Measurements from ENCODE around the gene MRPL24. TPM values are rescaled to one million over a fixed set of nuclear protein-coding genes. Genes with fewer than 3 reads are reported as not detected.

Gene MRPL24
- total and polyA plus RNA-seq, 9 of the 15 experiments (the other 6 are each of a cell fraction or from before 2014, with no cell fraction given), result 74.3 to 267 (median 113) TPM

DNA sequence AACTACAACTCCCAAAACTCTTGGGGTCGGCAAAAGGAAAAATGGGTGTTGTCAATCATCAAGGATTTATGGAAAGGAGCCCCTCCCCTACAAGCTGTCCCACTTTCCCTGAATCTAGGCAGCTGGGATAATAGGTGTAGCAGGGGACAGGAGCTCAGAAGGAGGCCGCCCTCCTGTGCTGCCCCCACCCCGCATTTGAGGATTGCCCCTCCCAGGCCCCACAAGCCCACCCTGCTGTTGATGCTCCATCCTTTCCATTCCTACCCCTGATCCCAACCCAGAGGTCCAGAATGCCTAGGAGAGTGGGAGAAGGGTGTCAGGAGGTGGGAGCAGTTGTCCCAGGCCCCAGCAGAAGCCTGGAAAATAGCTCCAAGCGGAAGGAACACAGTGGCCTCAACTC is 1.9 kb upstream of the MRPL24 start:
- Histone ChIP-seq H3K4me1 (replicated peaks in 1 of 2; ENCODE audit: control insufficient read depth in 2 of 2, insufficient read depth in 2 of 2, low read length in 2 of 2) (peaks cover 36 to 44% of the 10 kb centered on the region in 2 experiments), H3K4me3 (no peak overlapping the region), H3K79me2 (ENCODE audit: control insufficient read depth, insufficient read depth, low read length) (peaks cover 62% of the 10 kb centered on the region), H2AFZ (ENCODE audit: low read depth, low read length) (no peak overlapping the region), H3K4me2 (ENCODE audit: insufficient read depth, low read length) (no peak overlapping the region; the same call in 1 of the 2 replicates), H3K36me3 (ENCODE audit: control insufficient read depth, insufficient read depth, low read length) (peaks cover 72% of the 10 kb centered on the region), H3K27ac (ENCODE audit: extremely low read depth, low read depth, low read length) (peak overlapping the region; percentile 82; the same call in 2 of the 3 replicates), H4K20me1 (replicated peaks; ENCODE audit: control insufficient read depth, insufficient read depth, low read length) (peaks cover 20% of the 10 kb centered on the region), H3K9ac (ENCODE audit: insufficient read depth in 1 of 2, low read depth in 2 of 2, low read length in 2 of 2) (no peak overlapping the region; a peak in 1 of 4 replicates), H3K27me3 (ENCODE audit: control insufficient read depth in 2 of 2, insufficient read depth in 2 of 2, low read length in 2 of 2) (no peaks in the 10 kb centered on the region), H3K9me1 (ENCODE audit: control insufficient read depth, insufficient read depth, low read length) (no peaks in the 10 kb centered on the region), H3K9me3 (replicated peaks; ENCODE audit: control insufficient read depth, insufficient read depth, low read depth, low read length) (no peaks in the 10 kb centered on the region)
- no peak for ATAC-seq
- in situ Hi-C loops (cut with MboI) (loop anchor here (25.0 kb wide), 1 partner anchor 1430 kb away; the partner anchor contains the start of genes FDPS, PKLR and RUSC1), intact Hi-C loops (cut with micrococcal nuclease) (no loop called here)
- DNase-seq (ENCODE audit: extremely low read depth in 1 of 4, low spot score in 3 of 4), result no peak
- POLR2A ChIA-PET, result interaction anchor here (0.5 to 3.1 kb wide), 6 partner anchors 9 to 1207 kb away, joined by 3 to 49 read pairs (median 3); partner anchors contain the start of genes HDGF, ISG20L2 and METTL25B
- CTCF ChIA-PET (ENCODE audit: low intra/inter-chr PET ratio), result no interaction called here
- WGBS (ENCODE audit: insufficient coverage, low coverage, missing lambda C conversion rate), result 89% methylated on average over 4 of the region's 4 CpGs
- TF ChIP-seq, protein P1, sequence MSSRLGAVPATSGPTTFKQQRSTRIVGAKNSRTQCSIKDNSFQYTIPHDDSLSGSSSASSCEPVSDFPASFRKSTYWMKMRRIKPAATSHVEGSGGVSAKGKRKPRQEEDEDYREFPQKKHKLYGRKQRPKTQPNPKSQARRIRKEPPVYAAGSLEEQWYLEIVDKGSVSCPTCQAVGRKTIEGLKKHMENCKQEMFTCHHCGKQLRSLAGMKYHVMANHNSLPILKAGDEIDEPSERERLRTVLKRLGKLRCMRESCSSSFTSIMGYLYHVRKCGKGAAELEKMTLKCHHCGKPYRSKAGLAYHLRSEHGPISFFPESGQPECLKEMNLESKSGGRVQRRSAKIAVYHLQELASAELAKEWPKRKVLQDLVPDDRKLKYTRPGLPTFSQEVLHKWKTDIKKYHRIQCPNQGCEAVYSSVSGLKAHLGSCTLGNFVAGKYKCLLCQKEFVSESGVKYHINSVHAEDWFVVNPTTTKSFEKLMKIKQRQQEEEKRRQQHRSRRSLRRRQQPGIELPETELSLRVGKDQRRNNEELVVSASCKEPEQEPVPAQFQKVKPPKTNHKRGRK (tag; IDR thresholded peaks at IDR 0.05), result no peak
- TF ChIP-seq POLR2AphosphoS5 (IDR thresholded peaks at IDR 0.05; ENCODE audit: control insufficient read depth, insufficient read depth, low read depth, low read length), result 0 out of 2 replicates have a peak, but pooled peaks have one; percentile 36
- no TSS peak for BruUV-seq (replicated peaks)
- no peak for FAIRE-seq

DNA sequence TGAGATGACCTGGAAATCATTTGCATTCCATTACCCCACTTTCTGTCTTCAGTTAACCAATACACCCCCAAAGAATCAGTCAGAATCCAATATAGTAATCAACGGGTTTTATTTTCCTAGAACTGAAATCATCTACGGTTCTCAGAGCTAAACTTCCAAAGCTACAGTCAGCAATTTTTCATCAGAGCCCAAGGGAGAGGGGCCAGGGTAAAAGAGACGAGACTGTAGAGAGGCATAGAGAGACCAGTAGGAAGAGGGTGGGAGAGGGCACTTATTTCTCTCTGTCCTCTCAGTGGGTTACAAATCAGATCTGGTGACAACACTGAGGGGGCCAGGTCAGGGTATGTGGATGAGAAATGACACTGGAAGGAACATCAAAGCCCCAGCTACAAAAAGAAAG is 1.1 kb upstream of the MRPL24 start:
- no TSS peak for BruUV-seq (replicated peaks)
- Histone ChIP-seq H3K27me3 (ENCODE audit: control insufficient read depth in 2 of 2, insufficient read depth in 2 of 2, low read length in 2 of 2) (no peaks in the 10 kb centered on the region), H3K79me2 (ENCODE audit: control insufficient read depth, insufficient read depth, low read length) (peaks cover 54% of the 10 kb centered on the region), H2AFZ (ENCODE audit: low read depth, low read length) (no peak overlapping the region), H4K20me1 (replicated peaks; ENCODE audit: control insufficient read depth, insufficient read depth, low read length) (peaks cover 17% of the 10 kb centered on the region), H3K36me3 (ENCODE audit: control insufficient read depth, insufficient read depth, low read length) (peaks cover 74% of the 10 kb centered on the region), H3K4me3 (no peak overlapping the region; the same call in 1 of the 2 replicates), H3K27ac (ENCODE audit: extremely low read depth, low read depth, low read length) (peak overlapping the region; percentile 82), H3K9me3 (replicated peaks; ENCODE audit: control insufficient read depth, insufficient read depth, low read depth, low read length) (no peaks in the 10 kb centered on the region), H3K9me1 (ENCODE audit: control insufficient read depth, insufficient read depth, low read length) (no peaks in the 10 kb centered on the region), H3K4me2 (ENCODE audit: insufficient read depth, low read length) (peak overlapping the region; percentile 72), H3K4me1 (replicated peaks in 1 of 2; ENCODE audit: control insufficient read depth in 2 of 2, insufficient read depth in 2 of 2, low read length in 2 of 2) (peaks cover 30 to 37% of the 10 kb centered on the region in 2 experiments), H3K9ac (ENCODE audit: insufficient read depth in 1 of 2, low read depth in 2 of 2, low read length in 2 of 2) (peak overlapping the region; percentile 39 to 87; a peak in 3 of 4 replicates)
- ChIA-PET POLR2A (interaction anchor here (0.8 to 3.1 kb wide), 6 partner anchors 10 to 59 kb away, joined by 3 to 49 read pairs (median 6); partner anchors contain the start of genes HDGF, ISG20L2 and METTL25B), CTCF (ENCODE audit: low intra/inter-chr PET ratio) (no interaction called here)
- FAIRE-seq (no peak), DNase-seq (ENCODE audit: extremely low read depth in 1 of 4, low spot score in 3 of 4) (no peak), ATAC-seq (no peak)
- intact Hi-C loops (cut with micrococcal nuclease) (no loop called here), in situ Hi-C loops (cut with MboI) (loop anchor here (25.0 kb wide), 1 partner anchor 1430 kb away; the partner anchor contains the start of genes FDPS, PKLR and RUSC1)
- WGBS (ENCODE audit: insufficient coverage, low coverage, missing lambda C conversion rate), result 4% methylated on average over 3 of the region's 3 CpGs
- TF ChIP-seq ZNF699 (CRISPR knock-in tag; IDR thresholded peaks at IDR 0.05; ENCODE audit: insufficient replicate concordance) (no peak), C11orf30 (IDR thresholded peaks at IDR 0.05; ENCODE audit: low read depth) (peak; percentile 90), ZNF316 (IDR thresholded peaks at IDR 0.05) (peak; percentile 93), MAFF (IDR thresholded peaks at IDR 0.05; ENCODE audit: low read length) (peak; percentile 37; the same call in 1 of the 2 replicates), MAFG (tag; conservative IDR thresholded peaks at IDR 0.05) (peak; percentile 57; the same call in 1 of the 2 replicates), NFE2 (IDR thresholded peaks at IDR 0.05; ENCODE audit: low read depth) (peak; percentile 71), STAG1 (CRISPR knock-in tag; IDR thresholded peaks at IDR 0.05; ENCODE audit: borderline replicate concordance) (no peak), ZNF584 (CRISPR knock-in tag; IDR thresholded peaks at IDR 0.05; ENCODE audit: low read depth) (0 out of 2 replicates have a peak, but pooled peaks have one; percentile 4), MAFK (IDR thresholded peaks at IDR 0.05; ENCODE audit: low read length) (0 out of 2 replicates have a peak, but pooled peaks have one; percentile 9)
